ENCODE results near the gene STK17B. TPM values are rescaled to one million over a fixed set of nuclear protein-coding genes. Genes with fewer than 3 reads are reported as not detected.

STK17B gene
- total RNA-seq, 3 donors from 2014 or later (not counting 1 experiment from before 2014, with no cell fraction given), result 295 to 390 (median 380) TPM

GRCh38 chr2:196155575-196155974, 15.8 kb downstream of the STK17B start:
- DNase-seq (peak in 1 of 2 donors; percentile 52), ATAC-seq (no peak)
- Mint-ChIP-seq H3K4me1 (peaks cover 53 to 65% of the 10 kb centered on the region in 2 donors), H3K4me3 (no peak overlapping the region), H3K27ac (peak overlapping the region; percentile 31 to 95), H3K27me3 (ENCODE audit: low read depth in 2 of 2) (no peaks in the 10 kb centered on the region), H3K9me3 (no peaks in the 10 kb centered on the region), H3K36me3 (peaks cover 29% of the 10 kb centered on the region)
- no peaks in the 10 kb centered on the region for H3K27me3 ChIP-seq (ENCODE audit: control insufficient read depth, insufficient read depth, low read length)
- H3K36me3 ChIP-seq (ENCODE audit: control insufficient read depth, insufficient read depth, low read length), result peaks cover 69% of the 10 kb centered on the region
- peaks cover 29% of the 10 kb centered on the region for H3K4me1 ChIP-seq (ENCODE audit: control insufficient read depth, insufficient read depth, low read length)
- no peak overlapping the region for H3K27ac ChIP-seq (ENCODE audit: low read length)
- no peaks in the 10 kb centered on the region for H3K9me3 ChIP-seq (ENCODE audit: control insufficient read depth, insufficient read depth, low read length)
- H3K4me3 ChIP-seq (ENCODE audit: low read length), result no peak overlapping the region
- 46% methylated on average over 1 of the region's 2 CpGs for WGBS (ENCODE audit: insufficient coverage)
- intact Hi-C loops (cut with micrococcal nuclease), result no loop called here
- no peak for TF ChIP-seq CTCF (IDR thresholded peaks at IDR 0.05)

- Mint-ChIP-seq H3K36me3 (peaks cover 29% of the 10 kb centered on the region), H3K27me3 (ENCODE audit: low read depth in 2 of 2) (no peaks in the 10 kb centered on the region), H3K9me3 (no peaks in the 10 kb centered on the region), H3K4me1 (peaks cover 62 to 67% of the 10 kb centered on the region in 2 donors), H3K27ac (peak overlapping the region; percentile 75 to 79), H3K4me3 (peak overlapping the region; percentile 21)
- H3K4me3 ChIP-seq (ENCODE audit: low read length), result no peak overlapping the region
- peaks cover 24% of the 10 kb centered on the region for H3K4me1 ChIP-seq (ENCODE audit: control insufficient read depth, insufficient read depth, low read length)
- H3K27ac ChIP-seq (ENCODE audit: low read length), result no peak overlapping the region
- no peak for ATAC-seq
- TF ChIP-seq CTCF (IDR thresholded peaks at IDR 0.05), result no peak
- H3K36me3 ChIP-seq (ENCODE audit: control insufficient read depth, insufficient read depth, low read length), result peaks cover 79% of the 10 kb centered on the region
- intact Hi-C loops (cut with micrococcal nuclease), result no loop called here
- DNase-seq, result no peak
- WGBS (ENCODE audit: insufficient coverage), result 94% methylated on average over 2 of the region's 2 CpGs
- no peaks in the 10 kb centered on the region for H3K9me3 ChIP-seq (ENCODE audit: control insufficient read depth, insufficient read depth, low read length)
- H3K27me3 ChIP-seq (ENCODE audit: control insufficient read depth, insufficient read depth, low read length), result no peaks in the 10 kb centered on the region
These were observed 17.9 kb downstream of the STK17B start for GRCh38 chr2:196153480-196153879.

DNA sequence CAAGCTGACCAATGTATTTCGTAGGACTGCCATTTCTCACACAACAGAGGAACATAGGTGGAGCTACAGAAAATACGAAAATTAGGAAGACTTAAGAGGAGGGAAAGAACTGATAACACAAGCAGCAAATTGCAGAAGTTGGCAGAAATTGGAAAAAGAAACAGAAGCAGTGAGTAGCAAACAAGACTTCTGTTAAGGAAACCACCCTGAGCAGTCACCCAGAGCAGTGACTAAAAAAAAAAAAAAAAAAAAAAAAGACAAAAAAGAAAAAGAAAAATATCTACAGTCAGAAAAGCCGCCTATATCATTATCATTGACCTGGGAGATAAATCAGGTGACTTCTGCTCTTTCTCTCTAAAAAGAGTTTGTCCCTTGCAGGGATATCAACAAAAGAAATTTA, 21.4 kb downstream of the STK17B start:
- Mint-ChIP-seq H3K27me3 (ENCODE audit: low read depth in 2 of 2) (no peaks in the 10 kb centered on the region), H3K9me3 (no peaks in the 10 kb centered on the region), H3K27ac (peak overlapping the region; percentile 79), H3K36me3 (peaks cover 29% of the 10 kb centered on the region), H3K4me1 (peaks cover 61% of the 10 kb centered on the region in 2 donors), H3K4me3 (peak overlapping the region; percentile 63)
- TF ChIP-seq CTCF (IDR thresholded peaks at IDR 0.05), result no peak
- Histone ChIP-seq H3K4me3 (ENCODE audit: low read length) (no peak overlapping the region), H3K36me3 (ENCODE audit: control insufficient read depth, insufficient read depth, low read length) (peaks cover 83% of the 10 kb centered on the region), H3K27me3 (ENCODE audit: control insufficient read depth, insufficient read depth, low read length) (no peaks in the 10 kb centered on the region), H3K9me3 (ENCODE audit: control insufficient read depth, insufficient read depth, low read length) (no peaks in the 10 kb centered on the region), H3K4me1 (ENCODE audit: control insufficient read depth, insufficient read depth, low read length) (peaks cover 28% of the 10 kb centered on the region), H3K27ac (ENCODE audit: low read length) (peak overlapping the region; percentile 49)
- WGBS (ENCODE audit: insufficient coverage), result 14% methylated on average over 1 of the region's 3 CpGs
- DNase-seq (peak in 1 of 2 donors; percentile 59), ATAC-seq (peak in 2 of 3 donors; percentile 12 to 46)
- intact Hi-C loops (cut with micrococcal nuclease), result loop anchor here (2.0 to 5.0 kb wide), 3 partner anchors 17 to 127 kb away; no protein-coding TSS in a partner anchor

GRCh38 chr2:196148736-196149135, 22.6 kb downstream of the STK17B start:
- H3K27me3 Mint-ChIP-seq (ENCODE audit: low read depth in 2 of 2), result no peaks in the 10 kb centered on the region
- H3K27ac Mint-ChIP-seq, result peak overlapping the region in 1 of 2 donors; percentile 79
- no peaks in the 10 kb centered on the region for H3K9me3 Mint-ChIP-seq
- Histone ChIP-seq H3K36me3 (ENCODE audit: control insufficient read depth, insufficient read depth, low read length) (peaks cover 82% of the 10 kb centered on the region), H3K4me3 (ENCODE audit: low read length) (no peak overlapping the region), H3K27me3 (ENCODE audit: control insufficient read depth, insufficient read depth, low read length) (no peaks in the 10 kb centered on the region), H3K27ac (ENCODE audit: low read length) (no peak overlapping the region), H3K4me1 (ENCODE audit: control insufficient read depth, insufficient read depth, low read length) (peaks cover 24% of the 10 kb centered on the region), H3K9me3 (ENCODE audit: control insufficient read depth, insufficient read depth, low read length) (no peaks in the 10 kb centered on the region)
- TF ChIP-seq CTCF (IDR thresholded peaks at IDR 0.05), result no peak
- ATAC-seq (no peak), DNase-seq (no peak)
- peak overlapping the region; percentile 28 for H3K4me3 Mint-ChIP-seq
- peaks cover 55 to 56% of the 10 kb centered on the region in 2 donors for H3K4me1 Mint-ChIP-seq
- intact Hi-C loops (cut with micrococcal nuclease), result loop anchor here (5.0 kb wide), 2 partner anchors 34 to 129 kb away; no protein-coding TSS in a partner anchor
- 78% methylated on average over 1 of the region's 2 CpGs for WGBS (ENCODE audit: insufficient coverage)
- peaks cover 23% of the 10 kb centered on the region for H3K36me3 Mint-ChIP-seq
